Activated CD8-positive, alpha-beta memory T cell treated with anti-CD3 and anti-CD28 coated beads for 1 hour (primary cell): ENCODE results near the gene SLC26A2.

Experiments used
- DNase-seq, 2 donors: peaks; one replicate each; pipeline ENCODE4 v3.0.0-alpha.2; 2020; ENCODE audit warnings: low read depth in 1 of 2; ENCODE audit errors: extremely low read depth in 1 of 2

Gene SLC26A2

DNA sequence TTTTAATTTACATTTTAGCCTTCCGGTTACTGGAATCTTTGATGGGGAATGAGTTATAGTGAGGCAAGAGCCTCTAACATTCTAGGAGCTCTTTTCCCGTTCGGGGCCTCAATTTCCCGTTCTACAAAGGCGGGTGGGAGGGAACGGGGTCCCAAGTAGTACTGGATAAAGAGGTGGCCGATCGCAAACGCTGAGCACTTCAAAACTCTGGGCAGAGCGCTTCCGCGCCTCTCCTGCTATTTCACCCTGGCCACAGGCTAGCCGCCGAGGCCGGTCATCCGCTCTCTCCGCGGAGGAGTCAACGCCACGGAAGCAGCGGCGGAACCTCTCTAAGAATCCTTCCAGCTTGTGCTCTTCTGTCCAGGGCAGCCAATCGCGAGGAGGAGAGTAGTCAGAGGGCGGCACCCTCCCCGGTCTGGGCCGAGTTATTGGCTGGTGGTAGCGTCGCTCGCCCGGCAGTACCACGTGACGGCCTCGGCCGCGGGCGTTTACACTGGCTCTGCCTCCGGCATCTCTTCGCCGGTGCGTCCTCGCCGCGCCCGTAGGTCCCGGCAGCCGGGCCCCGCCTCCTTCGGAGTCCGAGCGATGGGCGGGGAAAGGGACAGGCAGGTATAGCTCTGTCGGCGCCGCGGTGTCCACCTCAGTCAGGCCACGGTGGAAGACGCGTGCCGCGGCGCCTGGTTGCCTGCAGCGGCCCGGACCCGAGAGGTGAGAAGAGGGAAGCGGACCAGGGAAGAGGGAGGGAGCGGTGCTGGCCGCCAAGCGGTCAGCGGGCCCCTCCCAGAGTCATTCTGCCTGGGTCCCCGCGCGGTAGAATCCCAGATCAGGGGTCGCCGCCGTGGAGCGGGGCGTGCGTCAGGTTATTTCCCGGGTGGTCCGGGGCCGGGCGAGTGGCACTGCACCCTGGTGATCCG, at the start of gene SLC26A2:
Gene SLC26A2, plus strand, starts transcription at position 487 of the 914 bp plus-strand sequence. CDS start 16,895 bp downstream, outside the sequence.
- peak; percentile 83 to 86 for DNase-seq

DNA sequence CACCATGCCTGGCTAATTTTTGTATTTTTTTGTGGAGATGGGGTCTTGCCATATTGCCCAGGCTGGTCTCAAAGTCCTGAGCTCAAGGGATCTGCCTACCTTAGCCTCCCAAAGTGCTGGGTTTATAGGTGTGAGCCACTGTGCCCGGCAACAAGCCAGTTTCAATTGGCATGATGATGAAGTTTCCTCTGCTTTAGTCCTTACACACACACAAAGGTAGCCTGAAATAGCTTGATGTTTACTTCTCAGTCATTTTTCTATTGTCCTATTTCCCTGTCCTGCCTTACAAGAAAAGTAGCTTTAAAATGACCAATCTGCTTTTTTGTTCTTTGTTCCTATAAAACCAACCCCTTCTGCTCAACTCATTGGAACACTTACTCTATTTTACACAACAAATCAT, 49.5 kb upstream of the SLC26A2 start:
- DNase-seq, result no peak

GRCh38 chr5:149912226-149912871, 48.2 kb upstream of the SLC26A2 start:
- no peak for DNase-seq

GRCh38 chr5:149913436-149914419, 46.8 kb upstream of the SLC26A2 start:
- no peak for DNase-seq

GRCh38 chr5:149915392-149916260, 44.9 kb upstream of the SLC26A2 start:
- DNase-seq, result no peak

DNA sequence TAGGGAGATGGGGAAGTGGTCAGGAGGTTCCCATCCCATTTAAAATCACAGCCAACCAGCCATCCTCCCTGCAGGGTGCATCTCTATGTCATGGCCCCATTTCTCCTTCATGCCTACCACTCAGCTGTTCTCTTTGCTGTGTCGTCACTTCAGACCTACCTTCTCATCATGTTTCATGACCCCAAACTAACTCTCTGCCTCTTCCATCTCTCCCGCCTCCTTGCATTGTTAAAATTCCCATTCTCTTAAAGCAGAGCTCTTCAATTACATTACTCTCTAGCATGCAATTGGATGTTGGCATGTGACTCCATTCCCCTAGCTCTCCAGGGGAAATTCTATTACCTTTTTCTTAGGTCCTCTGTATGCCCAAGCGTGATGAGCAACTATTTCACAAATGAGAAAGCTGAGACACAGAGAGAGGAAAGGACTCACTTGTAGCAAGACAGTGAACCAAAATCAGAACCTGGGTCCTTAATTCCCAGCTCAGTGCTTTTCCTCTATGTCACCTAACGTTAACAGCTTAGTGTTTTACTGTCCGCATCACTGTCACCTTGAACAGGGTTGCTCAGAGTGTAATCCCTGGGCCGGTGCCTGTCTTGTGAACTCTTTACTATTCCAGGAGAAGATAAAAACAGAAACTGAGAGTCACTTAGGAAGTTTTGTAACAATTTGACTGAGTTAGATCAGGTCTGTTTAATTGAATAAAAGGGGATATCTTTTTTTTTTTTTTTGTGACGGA, 44.1 kb upstream of the SLC26A2 start:
- DNase-seq, result no peak

- DNase-seq, result no peak
These were observed 43.4 kb upstream of the SLC26A2 start for GRCh38 chr5:149917073-149917676.

- DNase-seq, result no peak
These were observed 39.0 kb upstream of the SLC26A2 start for GRCh38 chr5:149921597-149921996.

- DNase-seq, result no peak
These were observed 37.6 kb upstream of the SLC26A2 start for GRCh38 chr5:149922950-149923349.

DNA sequence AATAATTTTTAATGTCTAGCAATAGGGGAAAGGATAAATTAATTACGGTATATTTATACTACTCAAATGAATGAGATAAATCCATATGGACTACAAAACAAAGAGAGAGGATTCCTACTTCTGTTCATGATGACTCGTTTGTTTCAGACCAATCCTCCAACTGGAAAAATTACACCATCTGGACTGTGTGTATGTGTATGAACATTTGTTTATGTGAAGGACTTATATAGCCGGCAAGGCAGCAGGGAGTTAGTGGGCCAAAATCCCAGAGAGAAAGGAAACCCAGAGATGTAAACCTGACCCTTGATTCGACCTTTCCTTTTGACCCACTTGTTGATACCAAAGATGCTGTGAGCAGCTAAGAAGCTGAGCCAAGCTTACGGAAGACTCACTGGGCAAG, 36.1 kb upstream of the SLC26A2 start:
- no peak for DNase-seq

GRCh38 chr5:149930043-149930748, 30.4 kb upstream of the SLC26A2 start:
- DNase-seq, result no peak

DNA sequence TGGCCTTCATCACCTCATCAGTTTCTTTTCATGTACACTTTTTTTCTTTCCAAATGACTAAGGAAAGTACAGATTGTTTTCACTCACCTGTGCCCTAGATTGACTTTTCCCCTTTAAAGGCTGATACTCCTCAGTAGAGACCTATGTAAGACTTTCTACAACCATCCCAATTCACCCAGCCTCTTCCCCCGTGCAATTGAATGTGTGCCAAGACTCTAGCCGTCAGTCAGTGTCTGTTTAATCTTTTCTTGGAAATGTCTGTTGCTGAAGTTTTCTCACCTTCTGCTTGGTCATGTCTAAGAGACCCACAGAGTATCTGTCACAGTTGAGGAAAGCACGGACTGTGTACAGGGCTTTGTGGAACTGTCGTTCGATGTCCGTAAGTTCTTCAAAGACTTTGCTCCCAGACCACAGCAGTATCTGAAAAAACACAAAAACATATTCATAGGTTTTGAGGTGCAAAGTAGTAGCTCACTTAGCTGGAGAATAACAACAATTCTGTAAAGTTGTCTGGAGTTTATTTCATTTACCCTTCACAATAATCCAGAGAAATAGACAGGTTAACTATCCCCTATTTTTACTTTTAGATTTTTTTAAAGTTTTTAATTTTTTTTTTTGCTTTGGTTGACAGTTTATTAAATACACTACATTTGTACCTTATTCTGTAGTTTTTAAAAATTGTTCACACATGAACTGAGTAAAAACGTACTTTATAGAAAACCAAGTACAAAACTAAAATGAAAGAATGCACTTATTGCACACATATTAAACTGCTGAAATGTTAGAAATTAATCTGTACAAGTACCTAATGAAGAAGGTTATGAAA, 29.6 kb upstream of the SLC26A2 start:
- DNase-seq, result no peak

GRCh38 chr5:149931992-149932436, 28.5 kb upstream of the SLC26A2 start:
- DNase-seq, result no peak

DNA sequence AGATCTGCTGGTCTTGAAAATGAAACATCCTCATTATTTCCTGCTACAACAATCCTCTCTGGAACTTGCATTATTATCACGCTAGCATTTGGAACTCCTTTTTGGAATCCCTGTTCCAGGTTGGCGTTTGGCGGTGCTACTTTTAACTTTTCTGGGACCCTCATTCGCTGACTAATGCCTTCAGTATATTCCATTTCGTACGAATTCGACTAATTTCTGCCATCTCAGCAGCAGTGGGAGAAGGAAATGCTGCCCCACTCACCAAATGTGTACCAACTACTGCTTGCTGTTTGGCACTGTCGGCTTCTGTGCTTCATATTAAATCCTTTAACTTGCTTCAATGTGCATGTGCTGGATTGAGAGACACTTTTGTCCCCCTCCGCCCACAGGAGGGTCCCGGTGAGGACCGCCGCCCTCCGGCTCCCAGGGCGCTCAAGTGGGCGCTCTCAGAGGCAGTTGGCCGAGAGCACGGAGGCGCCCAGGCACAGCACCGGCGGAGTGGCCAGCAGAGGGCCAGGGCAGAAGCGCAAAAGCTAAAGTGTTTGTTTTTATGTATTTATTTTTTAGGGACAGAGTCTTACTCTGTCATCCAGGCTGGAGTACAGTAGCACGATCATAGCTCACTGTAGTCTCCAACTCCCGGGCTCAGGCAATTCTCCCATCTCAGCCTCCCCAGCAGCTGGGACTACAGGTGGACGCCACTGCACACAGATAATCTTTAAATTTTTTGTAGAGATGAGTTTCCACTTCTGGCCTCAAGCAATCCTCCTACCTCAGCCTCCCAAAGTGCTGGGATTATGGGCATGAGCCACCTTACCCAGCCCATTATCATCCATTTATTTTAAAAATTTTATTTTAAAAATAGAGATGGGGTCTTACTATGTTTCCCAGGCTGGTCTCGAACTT, 27.9 kb upstream of the SLC26A2 start:
- no peak for DNase-seq

DNA sequence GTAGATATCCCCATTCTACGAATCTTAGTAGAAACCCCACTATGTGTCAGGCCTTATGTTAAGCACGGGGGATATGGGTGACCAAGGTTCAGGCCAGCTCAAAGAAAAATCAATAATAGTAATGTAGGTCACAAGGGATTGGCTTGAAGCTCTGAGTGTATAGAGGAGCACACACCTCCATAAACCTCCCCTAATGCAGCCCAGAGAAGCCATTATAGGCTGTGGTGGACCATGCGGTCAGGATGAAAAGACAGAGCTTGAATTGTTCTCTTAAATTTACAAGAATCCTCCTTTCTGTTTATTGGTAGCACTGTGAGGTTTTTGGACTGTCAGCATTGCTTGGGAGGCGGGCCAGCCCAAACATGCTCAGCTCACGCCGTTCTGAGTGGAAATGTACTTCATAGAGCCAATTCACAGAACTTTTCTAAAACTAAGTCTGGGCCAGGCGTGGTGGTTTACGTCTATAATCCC, 25.1 kb upstream of the SLC26A2 start:
- DNase-seq, result no peak

DNA sequence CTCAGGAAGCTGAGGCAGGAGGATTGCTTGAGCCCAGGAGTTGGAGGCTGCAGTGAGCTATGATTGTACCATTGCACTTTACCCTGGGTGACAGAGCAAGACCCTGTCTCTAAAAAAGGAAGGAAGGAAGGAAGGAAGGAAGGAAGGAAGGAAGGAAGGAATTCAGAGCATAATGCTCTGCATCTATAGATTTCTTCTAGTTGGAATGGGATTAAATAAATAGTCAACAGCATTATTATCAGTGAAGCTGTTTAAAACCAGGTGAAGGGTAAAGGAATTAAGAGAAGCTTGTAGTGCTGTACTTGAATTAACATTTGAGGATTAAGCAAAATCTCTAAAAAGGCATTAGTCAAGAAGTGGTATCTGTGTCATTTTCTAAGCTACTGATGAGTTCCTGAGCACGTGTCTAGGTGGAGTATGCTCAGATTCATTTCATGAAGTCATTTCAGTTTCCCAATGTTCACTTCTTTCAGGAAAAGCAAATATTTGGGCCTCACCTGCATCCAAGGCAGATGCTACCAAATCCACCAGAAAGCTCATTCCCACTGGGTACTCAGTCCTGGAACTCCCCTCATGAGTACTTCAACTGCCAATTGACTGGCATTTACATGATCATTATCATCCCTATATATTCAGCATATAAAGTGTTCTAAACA, 24.4 kb upstream of the SLC26A2 start:
- DNase-seq, result no peak
